Measurements from ENCODE around the gene RET. TPM values are rescaled to one million over a fixed set of nuclear protein-coding genes. Genes with fewer than 3 reads are reported as not detected.

The RET gene
- total and polyA plus RNA-seq, 4 donors: 0.31 to 1.3 (median 0.77) TPM

GRCh38 chr10:43029043-43029442, 47.8 kb upstream of the RET start:
- DNase-seq: no peak
- 78 to 91% methylated on average over 7 of the region's 7 CpGs for WGBS, 2 donors
- Histone ChIP-seq H3K9me3 (ENCODE audit: control insufficient read depth in 4 of 4, insufficient read depth in 3 of 4, low read length in 3 of 4) (peaks cover 0 to 5% (median 1%) of the 10 kb centered on the region in 4 donors), H3K4me1 (ENCODE audit: control insufficient read depth in 5 of 5, insufficient read depth in 5 of 5, low read length in 5 of 5) (peaks cover 0 to 9% (median 0%) of the 10 kb centered on the region in 5 donors), H3K27me3 (ENCODE audit: control insufficient read depth in 3 of 3, insufficient read depth in 3 of 3, low read length in 2 of 3) (peaks cover 0 to 13% (median 5%) of the 10 kb centered on the region in 3 donors), H3K4me3 (no peak overlapping the region), H3K27ac (ENCODE audit: low read depth in 1 of 2, low read length in 1 of 2) (no peak overlapping the region), H3K36me3 (ENCODE audit: control insufficient read depth in 4 of 4, insufficient read depth in 4 of 4, low read length in 4 of 4) (no peaks in the 10 kb centered on the region), H3K9ac (ENCODE audit: insufficient read depth in 1 of 2, low read length in 2 of 2) (no peak overlapping the region)
- no peak for TF ChIP-seq CTCF (IDR thresholded peaks at IDR 0.05; ENCODE audit: control extremely low read depth, extremely low read depth)
- no peak for ATAC-seq (ENCODE audit: insufficient read depth, low FRiP score)

- DNase-seq (no peak), ATAC-seq (ENCODE audit: insufficient read depth, low FRiP score) (no peak)
- Histone ChIP-seq H3K9ac (ENCODE audit: insufficient read depth in 1 of 2, low read length in 2 of 2) (no peak overlapping the region), H3K36me3 (ENCODE audit: control insufficient read depth in 4 of 4, insufficient read depth in 4 of 4, low read length in 4 of 4) (no peaks in the 10 kb centered on the region), H3K4me1 (ENCODE audit: control insufficient read depth in 5 of 5, insufficient read depth in 5 of 5, low read length in 5 of 5) (no peaks in the 10 kb centered on the region), H3K9me3 (ENCODE audit: control insufficient read depth in 4 of 4, insufficient read depth in 3 of 4, low read length in 3 of 4) (peaks cover 0 to 5% (median 1%) of the 10 kb centered on the region in 4 donors), H3K27ac (ENCODE audit: low read depth in 1 of 2, low read length in 1 of 2) (no peak overlapping the region), H3K4me3 (no peak overlapping the region), H3K27me3 (ENCODE audit: control insufficient read depth in 3 of 3, insufficient read depth in 3 of 3, low read length in 2 of 3) (no peaks in the 10 kb centered on the region)
- 79 to 100% methylated on average over 1 of the region's 1 CpG for WGBS, 2 donors
- TF ChIP-seq CTCF (IDR thresholded peaks at IDR 0.05; ENCODE audit: control extremely low read depth, extremely low read depth): no peak
These were observed 44.3 kb upstream of the RET start for GRCh38 chr10:43032613-43033012.

GRCh38 chr10:43035800-43036199, 41.1 kb upstream of the RET start:
- 34 to 37% methylated on average over 4 of the region's 4 CpGs for WGBS, 2 donors
- H3K27ac ChIP-seq (ENCODE audit: low read depth in 1 of 2, low read length in 1 of 2): no peak overlapping the region

More at GRCh38 chr10:43035800-43036199, 41.1 kb upstream of the RET start:
- Histone ChIP-seq H3K9ac (ENCODE audit: insufficient read depth in 1 of 2, low read length in 2 of 2) (no peak overlapping the region), H3K36me3 (ENCODE audit: control insufficient read depth in 4 of 4, insufficient read depth in 4 of 4, low read length in 4 of 4) (no peaks in the 10 kb centered on the region), H3K9me3 (ENCODE audit: control insufficient read depth in 4 of 4, insufficient read depth in 3 of 4, low read length in 3 of 4) (peaks cover 0 to 3% (median 1%) of the 10 kb centered on the region in 4 donors), H3K27me3 (ENCODE audit: control insufficient read depth in 3 of 3, insufficient read depth in 3 of 3, low read length in 2 of 3) (no peaks in the 10 kb centered on the region), H3K4me1 (ENCODE audit: control insufficient read depth in 5 of 5, insufficient read depth in 5 of 5, low read length in 5 of 5) (no peaks in the 10 kb centered on the region), H3K4me3 (no peak overlapping the region)
- no peak for TF ChIP-seq CTCF (IDR thresholded peaks at IDR 0.05; ENCODE audit: control extremely low read depth, extremely low read depth)
- no peak for ATAC-seq (ENCODE audit: insufficient read depth, low FRiP score)
- DNase-seq: no peak
